Astrocyte (in vitro differentiated cells and primary cell): ENCODE results near the gene CIB2.

ENCODE experiments used
- CTCF ChIP-seq: IDR thresholded peaks from 2 replicates; pipeline ENCODE4 v1.5.1; 2011; ENCODE audit warnings: low read depth, mild to moderate bottlenecking, inconsistent platforms, low read length, moderate library complexity; ENCODE audit not compliant: insufficient read depth
- EZH2 ChIP-seq: IDR thresholded peaks from 2 replicates; pipeline ENCODE4 v1.6.1; 2012; ENCODE audit warnings: mild to moderate bottlenecking, low read length, inconsistent platforms; ENCODE audit not compliant: insufficient read depth

GRCh38 chr15:78082106-78082742 lies 49.0 kb downstream of the CIB2 start:
- no peak for TF ChIP-seq CTCF
- no peak for TF ChIP-seq EZH2
